ENCODE data around the gene LRRC4C.

LRRC4C gene

GRCh38 chr11:40118026-40118425 is 1341.4 kb downstream of the LRRC4C start:
- DNase-seq (ENCODE audit: low read depth, low spot score) = no peak
- WGBS (ENCODE audit: insufficient coverage, insufficient read length) = no CpG with 5 or more reads among the region's 1 CpG
- Histone ChIP-seq H3K4me3 (ENCODE audit: low read length) (no peak overlapping the region), H3K27ac (ENCODE audit: low read length) (no peak overlapping the region), H3K9me3 (ENCODE audit: control insufficient read depth, insufficient read depth, low read length) (no peaks in the 10 kb centered on the region), H3K36me3 (ENCODE audit: control insufficient read depth, insufficient read depth, low read length) (no peaks in the 10 kb centered on the region), H3K4me1 (ENCODE audit: control insufficient read depth, insufficient read depth, low read length) (no peaks in the 10 kb centered on the region), H3K27me3 (ENCODE audit: control insufficient read depth, insufficient read depth, low read length) (no peaks in the 10 kb centered on the region)

- H3K9me3 ChIP-seq (ENCODE audit: control insufficient read depth, insufficient read depth, low read length) = no peaks in the 10 kb centered on the region
- WGBS (ENCODE audit: insufficient coverage, insufficient read length) = no CpG with 5 or more reads among the region's 5 CpGs
- H3K36me3 ChIP-seq (ENCODE audit: control insufficient read depth, insufficient read depth, low read length) = no peaks in the 10 kb centered on the region
- H3K4me1 ChIP-seq (ENCODE audit: control insufficient read depth, insufficient read depth, low read length) = no peaks in the 10 kb centered on the region
- DNase-seq (ENCODE audit: low read depth, low spot score) = no peak
- H3K27me3 ChIP-seq (ENCODE audit: control insufficient read depth, insufficient read depth, low read length) = no peaks in the 10 kb centered on the region
- H3K27ac ChIP-seq (ENCODE audit: low read length) = no peak overlapping the region
- no peak overlapping the region for H3K4me3 ChIP-seq (ENCODE audit: low read length)
These were observed 1354.4 kb downstream of the LRRC4C start for GRCh38 chr11:40104941-40105550.

GRCh38 chr11:40100781-40101180 is 1358.7 kb downstream of the LRRC4C start:
- Histone ChIP-seq H3K4me1 (ENCODE audit: control insufficient read depth, insufficient read depth, low read length) (peaks cover 2% of the 10 kb centered on the region; the same call in 1 of the 2 replicates), H3K4me3 (ENCODE audit: low read length) (no peak overlapping the region), H3K27ac (ENCODE audit: low read length) (no peak overlapping the region), H3K27me3 (ENCODE audit: control insufficient read depth, insufficient read depth, low read length) (no peaks in the 10 kb centered on the region), H3K36me3 (ENCODE audit: control insufficient read depth, insufficient read depth, low read length) (no peaks in the 10 kb centered on the region), H3K9me3 (ENCODE audit: control insufficient read depth, insufficient read depth, low read length) (no peaks in the 10 kb centered on the region)
- DNase-seq (ENCODE audit: low read depth, low spot score) = no peak
- whole genome bisulfite sequencing (ENCODE audit: insufficient coverage, insufficient read length) = no CpG with 5 or more reads among the region's 5 CpGs

- H3K4me3 ChIP-seq (ENCODE audit: low read length) = no peak overlapping the region
- H3K4me1 ChIP-seq (ENCODE audit: control insufficient read depth, insufficient read depth, low read length) = peaks cover 2% of the 10 kb centered on the region; the same call in 1 of the 2 replicates
- H3K27me3 ChIP-seq (ENCODE audit: control insufficient read depth, insufficient read depth, low read length) = no peaks in the 10 kb centered on the region
- no peaks in the 10 kb centered on the region for H3K36me3 ChIP-seq (ENCODE audit: control insufficient read depth, insufficient read depth, low read length)
- no peak overlapping the region for H3K27ac ChIP-seq (ENCODE audit: low read length)
- DNase-seq (ENCODE audit: low read depth, low spot score) = no peak
- WGBS (ENCODE audit: insufficient coverage, insufficient read length) = no CpG with 5 or more reads among the region's 5 CpGs
- H3K9me3 ChIP-seq (ENCODE audit: control insufficient read depth, insufficient read depth, low read length) = no peaks in the 10 kb centered on the region
These were observed 1359.3 kb downstream of the LRRC4C start for GRCh38 chr11:40100162-40100553.

- WGBS (ENCODE audit: insufficient coverage, insufficient read length) = no CpG with 5 or more reads among the region's 13 CpGs
- no peak for DNase-seq (ENCODE audit: low read depth, low spot score)
- Histone ChIP-seq H3K27me3 (ENCODE audit: control insufficient read depth, insufficient read depth, low read length) (no peaks in the 10 kb centered on the region), H3K36me3 (ENCODE audit: control insufficient read depth, insufficient read depth, low read length) (no peaks in the 10 kb centered on the region), H3K27ac (ENCODE audit: low read length) (no peak overlapping the region), H3K4me1 (ENCODE audit: control insufficient read depth, insufficient read depth, low read length) (peaks cover 2% of the 10 kb centered on the region; the same call in 1 of the 2 replicates), H3K9me3 (ENCODE audit: control insufficient read depth, insufficient read depth, low read length) (no peaks in the 10 kb centered on the region), H3K4me3 (ENCODE audit: low read length) (no peak overlapping the region)
These were observed 1359.9 kb downstream of the LRRC4C start for GRCh38 chr11:40099426-40100161.

GRCh38 chr11:40095446-40095845 is 1364.0 kb downstream of the LRRC4C start:
- no CpG with 5 or more reads among the region's 1 CpG for WGBS (ENCODE audit: insufficient coverage, insufficient read length)
- no peak for DNase-seq (ENCODE audit: low read depth, low spot score)
- no peak overlapping the region for H3K27ac ChIP-seq (ENCODE audit: low read length)
- H3K36me3 ChIP-seq (ENCODE audit: control insufficient read depth, insufficient read depth, low read length) = no peaks in the 10 kb centered on the region
- H3K4me3 ChIP-seq (ENCODE audit: low read length) = no peak overlapping the region
- no peaks in the 10 kb centered on the region for H3K9me3 ChIP-seq (ENCODE audit: control insufficient read depth, insufficient read depth, low read length)
- peaks cover 2% of the 10 kb centered on the region; the same call in 1 of the 2 replicates for H3K4me1 ChIP-seq (ENCODE audit: control insufficient read depth, insufficient read depth, low read length)
- H3K27me3 ChIP-seq (ENCODE audit: control insufficient read depth, insufficient read depth, low read length) = no peaks in the 10 kb centered on the region

GRCh38 chr11:40094954-40095353 is 1364.5 kb downstream of the LRRC4C start:
- no peak for DNase-seq (ENCODE audit: low read depth, low spot score)
- Histone ChIP-seq H3K36me3 (ENCODE audit: control insufficient read depth, insufficient read depth, low read length) (no peaks in the 10 kb centered on the region), H3K4me1 (ENCODE audit: control insufficient read depth, insufficient read depth, low read length) (peaks cover 2% of the 10 kb centered on the region; the same call in 1 of the 2 replicates), H3K27me3 (ENCODE audit: control insufficient read depth, insufficient read depth, low read length) (no peaks in the 10 kb centered on the region), H3K4me3 (ENCODE audit: low read length) (no peak overlapping the region), H3K27ac (ENCODE audit: low read length) (no peak overlapping the region), H3K9me3 (ENCODE audit: control insufficient read depth, insufficient read depth, low read length) (no peaks in the 10 kb centered on the region)
- WGBS (ENCODE audit: insufficient coverage, insufficient read length) = no CpG with 5 or more reads among the region's 2 CpGs

- Histone ChIP-seq H3K27ac (ENCODE audit: low read length) (no peak overlapping the region), H3K4me3 (ENCODE audit: low read length) (no peak overlapping the region), H3K36me3 (ENCODE audit: control insufficient read depth, insufficient read depth, low read length) (no peaks in the 10 kb centered on the region), H3K9me3 (ENCODE audit: control insufficient read depth, insufficient read depth, low read length) (no peaks in the 10 kb centered on the region), H3K4me1 (ENCODE audit: control insufficient read depth, insufficient read depth, low read length) (no peaks in the 10 kb centered on the region), H3K27me3 (ENCODE audit: control insufficient read depth, insufficient read depth, low read length) (no peaks in the 10 kb centered on the region)
- DNase-seq (ENCODE audit: low read depth, low spot score) = no peak
- WGBS (ENCODE audit: insufficient coverage, insufficient read length) = no CpG with 5 or more reads among the region's 7 CpGs
These were observed 1379.0 kb downstream of the LRRC4C start for GRCh38 chr11:40080434-40080833.

Data from iPS DF 6.9 (cell line).